Measurements from ENCODE around the gene GAN.

GRCh38 chr16:81429045-81429521, 114.3 kb downstream of the GAN start:
- peak; percentile 44 to 55 (median 53) for TF ChIP-seq CTCF (IDR thresholded peaks at IDR 0.05)
- TF ChIP-seq POLR2A (IDR thresholded peaks at IDR 0.05), result no peak
- TF ChIP-seq EP300 (IDR thresholded peaks at IDR 0.05; ENCODE audit: low read depth), result no peak
- TF ChIP-seq POLR2AphosphoS5 (IDR thresholded peaks at IDR 0.05), result no peak

Data from transverse colon (tissue), 4 donors.